Progenitor cell of endocrine pancreas (in vitro differentiated cells): ENCODE data around the gene VAPA. TPM values are rescaled to one million over a fixed set of nuclear protein-coding genes. Genes with fewer than 3 reads are reported as not detected.

ENCODE experiments used
- DNase-seq: peaks from one replicate; pipeline ENCODE4 v3.0.0; 2021; ENCODE audit warnings: low spot score; ENCODE audit not compliant: unreplicated experiment
- H3K27ac Mint-ChIP-seq: 2 replicates; pipeline ENCODE4 v1.8.0; 2021; ENCODE audit warnings: mild to moderate bottlenecking, moderate library complexity, mixed read lengths
- H3K27me3 Mint-ChIP-seq: 2 replicates; pipeline ENCODE4 v1.8.0; 2021; ENCODE audit warnings: mixed read lengths
- H3K36me3 Mint-ChIP-seq: 2 replicates; pipeline ENCODE4 v1.8.0; 2022; ENCODE audit warnings: mixed read lengths; ENCODE audit not compliant: insufficient read depth
- H3K4me1 Mint-ChIP-seq: 2 replicates; pipeline ENCODE4 v1.8.0; 2021; ENCODE audit warnings: low read depth, mixed read lengths
- H3K4me3 Mint-ChIP-seq: 2 replicates; pipeline ENCODE4 v1.8.0; 2021; ENCODE audit warnings: low read depth, mild to moderate bottlenecking, moderate library complexity, mixed read lengths
- H3K9me3 Mint-ChIP-seq: 2 replicates; pipeline ENCODE4 v1.8.0; 2021; ENCODE audit warnings: low read depth, mixed read lengths
- CTCF ChIP-seq: fragments of 200-600 bp; sonication (generic); IDR thresholded peaks from one replicate; pipeline ENCODE4 v1.5.0; 2021; ENCODE audit warnings: antibody characterized with exemption, mild to moderate bottlenecking; ENCODE audit not compliant: unreplicated experiment
- total RNA-seq: library from RNA; stranded (reverse); gene quantifications from 2 replicates; pipeline ENCODE4 v1.2.1, GENCODE V29; 2021

The VAPA gene
- total RNA-seq, 1 donor from 2014 or later, result 115 TPM

GRCh38 chr18:9988665-9989064 lies 74.8 kb downstream of the VAPA start:
- H3K4me3 Mint-ChIP-seq, result no peak overlapping the region
- no peaks in the 10 kb centered on the region for H3K9me3 Mint-ChIP-seq

GRCh38 chr18:9989481-9989880 lies 75.7 kb downstream of the VAPA start:
- DNase-seq, result no peak
- Mint-ChIP-seq H3K27ac (no peak overlapping the region), H3K36me3 (no peaks in the 10 kb centered on the region), H3K4me3 (no peak overlapping the region), H3K4me1 (peaks cover 32% of the 10 kb centered on the region), H3K27me3 (peaks cover 16% of the 10 kb centered on the region), H3K9me3 (no peaks in the 10 kb centered on the region)
- TF ChIP-seq CTCF, result no peak

More at GRCh38 chr18:9988665-9989064, 74.8 kb downstream of the VAPA start:
- DNase-seq, result no peak
- H3K27me3 Mint-ChIP-seq, result peaks cover 16% of the 10 kb centered on the region
- peaks cover 24% of the 10 kb centered on the region for H3K4me1 Mint-ChIP-seq
- H3K36me3 Mint-ChIP-seq, result no peaks in the 10 kb centered on the region
- no peak overlapping the region for H3K27ac Mint-ChIP-seq
- TF ChIP-seq CTCF, result no peak

- Mint-ChIP-seq H3K4me3 (no peak overlapping the region), H3K27me3 (peaks cover 16% of the 10 kb centered on the region), H3K27ac (peak overlapping the region; percentile 21), H3K36me3 (no peaks in the 10 kb centered on the region), H3K4me1 (peaks cover 29% of the 10 kb centered on the region), H3K9me3 (no peaks in the 10 kb centered on the region)
- TF ChIP-seq CTCF, result no peak
- DNase-seq, result no peak
Measured at GRCh38 chr18:9991011-9992000, 77.5 kb downstream of the VAPA start.

GRCh38 chr18:9992300-9992972 lies 78.6 kb downstream of the VAPA start:
- Mint-ChIP-seq H3K27ac (no peak overlapping the region), H3K9me3 (no peaks in the 10 kb centered on the region), H3K36me3 (no peaks in the 10 kb centered on the region), H3K4me1 (peaks cover 27% of the 10 kb centered on the region), H3K4me3 (no peak overlapping the region), H3K27me3 (peaks cover 16% of the 10 kb centered on the region)
- TF ChIP-seq CTCF, result no peak
- no peak for DNase-seq

- Mint-ChIP-seq H3K27me3 (peaks cover 16% of the 10 kb centered on the region), H3K27ac (no peak overlapping the region), H3K4me1 (peaks cover 23% of the 10 kb centered on the region), H3K9me3 (peaks cover 5% of the 10 kb centered on the region), H3K36me3 (no peaks in the 10 kb centered on the region), H3K4me3 (no peak overlapping the region)
- DNase-seq, result no peak
- no peak for TF ChIP-seq CTCF
Measured at GRCh38 chr18:9992973-9993520, 79.2 kb downstream of the VAPA start.
